ENCODE data around the gene KRTAP4-5.
"Not testable (repeated sequence)": the region's sequence is repeated elsewhere in the genome, so short reads cannot be mapped to it uniquely, and the experiment has no call there.

Gene KRTAP4-5

GRCh38 chr17:41149652-41149985, at the start of gene KRTAP4-5:
KRTAP4-5 (minus strand) TSS chr17:41149825; CDS start chr17:41149767, 58 bp downstream.
- DNase-seq (ENCODE audit: low read depth in 2 of 3, low spot score in 1 of 3), result no peak

- DNase-seq (ENCODE audit: low read depth in 2 of 3, low spot score in 1 of 3), result no peak
Measured at GRCh38 chr17:41196068-41196467, 46.4 kb upstream of the KRTAP4-5 start.

GRCh38 chr17:41190328-41190727, 40.7 kb upstream of the KRTAP4-5 start:
- DNase-seq (ENCODE audit: low read depth in 2 of 3, low spot score in 1 of 3), result no peak

- DNase-seq (ENCODE audit: low read depth in 2 of 3, low spot score in 1 of 3), result not testable (repeated sequence)
Measured at GRCh38 chr17:41189837-41190318, 40.3 kb upstream of the KRTAP4-5 start, which contains the start of gene KRTAP9-1. KRTAP9-1 (plus strand) TSS chr17:41189887; CDS start chr17:41189887, 0 bp downstream.

- no peak for DNase-seq (ENCODE audit: low read depth in 2 of 3, low spot score in 1 of 3)
Measured at GRCh38 chr17:41186872-41187271, 37.2 kb upstream of the KRTAP4-5 start.

- DNase-seq (ENCODE audit: low read depth in 2 of 3, low spot score in 1 of 3), result no peak
Measured at GRCh38 chr17:41185001-41185400, 35.4 kb upstream of the KRTAP4-5 start.

GRCh38 chr17:41184480-41184961, 34.9 kb upstream of the KRTAP4-5 start, which contains the start of gene KRTAP4-1:
KRTAP4-1 (minus strand) TSS chr17:41184911; CDS start chr17:41184854, 57 bp downstream.
- DNase-seq (ENCODE audit: low read depth in 2 of 3, low spot score in 1 of 3), result no peak

- no peak for DNase-seq (ENCODE audit: low read depth in 2 of 3, low spot score in 1 of 3)
Measured at GRCh38 chr17:41178843-41179616, 29.4 kb upstream of the KRTAP4-5 start.

- DNase-seq (ENCODE audit: low read depth in 2 of 3, low spot score in 1 of 3), result no peak
Measured at GRCh38 chr17:41178341-41178740, 28.7 kb upstream of the KRTAP4-5 start.

GRCh38 chr17:41177727-41178271, 28.2 kb upstream of the KRTAP4-5 start, which contains the start of gene KRTAP4-2:
KRTAP4-2 (minus strand) TSS chr17:41178221; CDS start chr17:41178164, 57 bp downstream.
- no peak for DNase-seq (ENCODE audit: low read depth in 2 of 3, low spot score in 1 of 3)

GRCh38 chr17:41176744-41177387, 27.2 kb upstream of the KRTAP4-5 start:
- DNase-seq (ENCODE audit: low read depth in 2 of 3, low spot score in 1 of 3), result no peak

- no peak for DNase-seq (ENCODE audit: low read depth in 2 of 3, low spot score in 1 of 3)
Measured at GRCh38 chr17:41171886-41172285, 22.3 kb upstream of the KRTAP4-5 start.

GRCh38 chr17:41168121-41168520, 18.5 kb upstream of the KRTAP4-5 start, which contains the start of gene KRTAP4-3:
KRTAP4-3 (minus strand) TSS chr17:41168221; CDS start chr17:41168172, 49 bp downstream.
- no peak for DNase-seq (ENCODE audit: low read depth in 2 of 3, low spot score in 1 of 3)

- DNase-seq (ENCODE audit: low read depth in 2 of 3, low spot score in 1 of 3), result no peak
Measured at GRCh38 chr17:41167561-41167960, 17.9 kb upstream of the KRTAP4-5 start.

- no peak for DNase-seq (ENCODE audit: low read depth in 2 of 3, low spot score in 1 of 3)
Measured at GRCh38 chr17:41163828-41164227, 14.2 kb upstream of the KRTAP4-5 start.

- DNase-seq (ENCODE audit: low read depth in 2 of 3, low spot score in 1 of 3), result no peak
Measured at GRCh38 chr17:41160648-41161047, 11.0 kb upstream of the KRTAP4-5 start, which contains the start of gene KRTAP4-4. KRTAP4-4 (minus strand) TSS chr17:41160748; CDS start chr17:41160691, 57 bp downstream.

GRCh38 chr17:41160190-41160589, 10.6 kb upstream of the KRTAP4-5 start:
- not testable (repeated sequence) for DNase-seq (ENCODE audit: low read depth in 2 of 3, low spot score in 1 of 3)

- no peak for DNase-seq (ENCODE audit: low read depth in 2 of 3, low spot score in 1 of 3)
Measured at GRCh38 chr17:41153856-41154255, 4.2 kb upstream of the KRTAP4-5 start.

- DNase-seq (ENCODE audit: low read depth in 2 of 3, low spot score in 1 of 3), result no peak
Measured at GRCh38 chr17:41151525-41151924, 1.9 kb upstream of the KRTAP4-5 start.

GRCh38 chr17:41150026-41150425, 401 bp upstream of the KRTAP4-5 start:
- no peak for DNase-seq (ENCODE audit: low read depth in 2 of 3, low spot score in 1 of 3)

GRCh38 chr17:41148971-41149651, 514 bp downstream of the KRTAP4-5 start:
- not testable (repeated sequence) for DNase-seq (ENCODE audit: low read depth in 2 of 3, low spot score in 1 of 3)

Measured in stimulated activated CD4-positive, alpha-beta T cell treated with anti-CD3 and anti-CD28 coated beads, Interleukin-12 subunit alpha, Interleukin-12 subunit beta, amount 100 ng/mL, for 48 hours (primary cell).